Esophagus muscularis mucosa (tissue), 4 donors: ENCODE results near the gene MACROH2A1. TPM values are rescaled to one million over a fixed set of nuclear protein-coding genes. Genes with fewer than 3 reads are reported as not detected.

Source experiments
- DNase-seq: peaks from one replicate; pipeline ENCODE4 v3.0.0-alpha.2; 2017; ENCODE audit errors: extremely low spot score
- H3K27ac ChIP-seq, 4 donors: fragments of 200-600 bp; sonication (generic); replicated peaks in 1 of 4; 1 replicate in 3 of 4; 2 replicates in 1 of 4; pipeline ENCODE4 v1.5.1; 2016 to 2019; ENCODE audit warnings: mild to moderate bottlenecking in 1 of 4
- H3K27me3 ChIP-seq, 4 donors: fragments of 200-600 bp; sonication (generic); one replicate each; pipeline versions ENCODE4 v1.5.1 to v1.6.0; 2016 to 2019
- H3K36me3 ChIP-seq, 4 donors: fragments of 200-600 bp; sonication (generic); one replicate each; pipeline ENCODE4 v1.5.1; 2016 to 2019
- H3K4me1 ChIP-seq, 4 donors: fragments of 200-600 bp; sonication (generic); one replicate each; pipeline ENCODE4 v1.5.1; 2016 to 2019
- H3K4me3 ChIP-seq, 4 donors: fragments of 200-600 bp; sonication (generic); 1 replicate in 2 of 4; 2 replicates in 2 of 4; pipeline ENCODE4 v1.5.1; 2016 to 2019; ENCODE audit warnings: mild to moderate bottlenecking in 4 of 4, moderate library complexity in 1 of 4
- H3K9me3 ChIP-seq, 4 donors: fragments of 200-600 bp; sonication (generic); 1 replicate in 3 of 4; 2 replicates in 1 of 4; pipeline ENCODE4 v1.5.1; 2016 to 2019
- CTCF ChIP-seq, 3 experiments: fragments of 200-600 bp in 2 of 3; fragments of 450-650 bp in 1 of 3; sonication (generic) in 2 of 3; IDR thresholded peaks; one replicate each; pipeline ENCODE4 v1.5.1; 2017 to 2019; ENCODE audit warnings: antibody characterized with exemption in 3 of 3, mild to moderate bottlenecking in 2 of 3, moderate library complexity in 1 of 3
- EP300 ChIP-seq: sonication (generic); formaldehyde crosslinking; IDR thresholded peaks from one replicate; pipeline ENCODE4 v1.6.1; 2017; ENCODE audit warnings: antibody characterized with exemption
- POLR2A ChIP-seq: fragments of 450-650 bp; IDR thresholded peaks from one replicate; pipeline ENCODE4 v1.6.1; 2017; ENCODE audit warnings: antibody characterized with exemption, moderate library complexity, mild to moderate bottlenecking, low read depth
- POLR2AphosphoS5 ChIP-seq, 2 donors: sonication (generic); formaldehyde crosslinking; IDR thresholded peaks; one replicate each; pipeline ENCODE4 v1.6.1; 2017; ENCODE audit warnings: antibody characterized with exemption in 2 of 2
- WGBS: methylation state at CpG from one replicate; pipeline ENCODE4 v1.1.5; 2018; 5-methylcytosine and 5-hydroxymethylcytosine counted together
- intact Hi-C: fragments of 100-400 bp; cut with DNase I; formaldehyde crosslinking; loops from one replicate; pipeline ENCODE4 v1.15.1; 2023
- total RNA-seq, 4 donors: library from RNA; depleted of rRNA; stranded (reverse); fragments of >200 nt; gene quantifications; one replicate each; pipeline versions ENCODE4 v1.1.0 to v1.2.1, GENCODE V29; 2016

The MACROH2A1 gene
- total RNA-seq, 4 donors from 2014 or later = 144 to 152 (median 149) TPM

GRCh38 chr5:135331612-135332011 lies 67.4 kb downstream of the MACROH2A1 start:
- no peak for DNase-seq
- intact Hi-C loops = loop anchor here (5.0 kb wide), 1 partner anchor 139 kb away; no protein-coding TSS in a partner anchor
- no peak overlapping the region for H3K27ac ChIP-seq
- no peaks in the 10 kb centered on the region for H3K9me3 ChIP-seq
- peaks cover 0 to 36% (median 16%) of the 10 kb centered on the region in 4 donors for H3K4me1 ChIP-seq
- 69% methylated on average over 3 of the region's 3 CpGs for WGBS
- peaks cover 7 to 49% (median 36%) of the 10 kb centered on the region in 4 donors for H3K36me3 ChIP-seq
- H3K27me3 ChIP-seq = no peaks in the 10 kb centered on the region
- no peak overlapping the region for H3K4me3 ChIP-seq
- TF ChIP-seq POLR2AphosphoS5 (IDR thresholded peaks at IDR 0.05) = no peak

GRCh38 chr5:135330798-135331096 lies 68.3 kb downstream of the MACROH2A1 start:
- intact Hi-C loops = loop anchor here (5.0 kb wide), 1 partner anchor 138 kb away; no protein-coding TSS in a partner anchor
- Histone ChIP-seq H3K27ac (no peak overlapping the region), H3K4me1 (peaks cover 0 to 31% (median 11%) of the 10 kb centered on the region in 4 donors), H3K4me3 (no peak overlapping the region), H3K27me3 (no peaks in the 10 kb centered on the region), H3K9me3 (no peaks in the 10 kb centered on the region), H3K36me3 (peaks cover 0 to 41% (median 28%) of the 10 kb centered on the region in 4 donors)
- WGBS = 76% methylated on average over 2 of the region's 3 CpGs
- TF ChIP-seq POLR2AphosphoS5 (IDR thresholded peaks at IDR 0.05) (no peak), POLR2A (no peak), CTCF (IDR thresholded peaks at IDR 0.05) (no peak), EP300 (no peak)
- DNase-seq = no peak

GRCh38 chr5:135329913-135330797 lies 68.9 kb downstream of the MACROH2A1 start:
- no peak overlapping the region for H3K4me3 ChIP-seq
- intact Hi-C loops = loop anchor here (5.0 kb wide), 1 partner anchor 138 kb away; no protein-coding TSS in a partner anchor
- no peak for DNase-seq
- peaks cover 0 to 25% (median 6%) of the 10 kb centered on the region in 4 donors for H3K4me1 ChIP-seq
- H3K27ac ChIP-seq = no peak overlapping the region
- TF ChIP-seq POLR2A = no peak
- TF ChIP-seq POLR2AphosphoS5 (IDR thresholded peaks at IDR 0.05) = no peak
- no peak for TF ChIP-seq EP300
- TF ChIP-seq CTCF (IDR thresholded peaks at IDR 0.05) = no peak
- H3K9me3 ChIP-seq = no peaks in the 10 kb centered on the region
- WGBS = 83% methylated on average over 17 of the region's 18 CpGs
- H3K27me3 ChIP-seq = no peaks in the 10 kb centered on the region
- H3K36me3 ChIP-seq = peaks cover 0 to 37% (median 23%) of the 10 kb centered on the region in 4 donors

- Histone ChIP-seq H3K9me3 (no peaks in the 10 kb centered on the region), H3K27me3 (no peaks in the 10 kb centered on the region), H3K4me3 (no peak overlapping the region), H3K27ac (no peak overlapping the region), H3K36me3 (peaks cover 0 to 33% (median 16%) of the 10 kb centered on the region in 4 donors), H3K4me1 (peaks cover 0 to 21% (median 4%) of the 10 kb centered on the region in 4 donors)
- TF ChIP-seq POLR2AphosphoS5 (IDR thresholded peaks at IDR 0.05) (no peak), EP300 (no peak), POLR2A (no peak), CTCF (IDR thresholded peaks at IDR 0.05) (no peak)
- intact Hi-C loops = no loop called here
- DNase-seq = no peak
- whole genome bisulfite sequencing = 89% methylated on average over 14 of the region's 16 CpGs
These were observed 69.7 kb downstream of the MACROH2A1 start for GRCh38 chr5:135329066-135329912.
